Type B pancreatic cell (in vitro differentiated cells): ENCODE results near the gene THAP11. TPM values are rescaled to one million over a fixed set of nuclear protein-coding genes. Genes with fewer than 3 reads are reported as not detected.

ENCODE experiments used
- DNase-seq: peaks from one replicate; pipeline ENCODE4 v3.0.0; 2021; ENCODE audit warnings: mixed read lengths; ENCODE audit not compliant: unreplicated experiment; ENCODE audit errors: extremely low spot score
- H3K27ac Mint-ChIP-seq: 2 replicates; pipeline ENCODE4 v1.8.0; 2021; ENCODE audit warnings: mild to moderate bottlenecking, mixed read lengths
- H3K27me3 Mint-ChIP-seq: 2 replicates; pipeline ENCODE4 v1.8.0; 2021; ENCODE audit warnings: mixed read lengths
- H3K36me3 Mint-ChIP-seq: 2 replicates; pipeline ENCODE4 v1.8.0; 2021; ENCODE audit warnings: mixed read lengths
- H3K4me1 Mint-ChIP-seq: one replicate; pipeline ENCODE4 v1.8.0; 2021; ENCODE audit warnings: mixed read lengths; ENCODE audit not compliant: unreplicated experiment
- H3K4me3 Mint-ChIP-seq: 2 replicates; pipeline ENCODE4 v1.8.0; 2021; ENCODE audit warnings: mild to moderate bottlenecking, mixed read lengths
- H3K9me3 Mint-ChIP-seq: 2 replicates; pipeline ENCODE4 v1.8.0; 2021; ENCODE audit warnings: mixed read lengths
- total RNA-seq: library from RNA; stranded (reverse); gene quantifications from 2 replicates; pipeline ENCODE4 v1.2.1, GENCODE V29; 2021; ENCODE audit warnings: low replicate concordance
- TF ChIP-seq, protein P1 (sequence below): fragments of 200-600 bp; sonication (generic); conservative IDR thresholded peaks from 2 replicates; pipeline ENCODE4 v1.5.0; 2021; ENCODE audit warnings: antibody characterized with exemption, mild to moderate bottlenecking

THAP11 gene
- total RNA-seq, 1 donor from 2014 or later = 35.1 TPM

DNA sequence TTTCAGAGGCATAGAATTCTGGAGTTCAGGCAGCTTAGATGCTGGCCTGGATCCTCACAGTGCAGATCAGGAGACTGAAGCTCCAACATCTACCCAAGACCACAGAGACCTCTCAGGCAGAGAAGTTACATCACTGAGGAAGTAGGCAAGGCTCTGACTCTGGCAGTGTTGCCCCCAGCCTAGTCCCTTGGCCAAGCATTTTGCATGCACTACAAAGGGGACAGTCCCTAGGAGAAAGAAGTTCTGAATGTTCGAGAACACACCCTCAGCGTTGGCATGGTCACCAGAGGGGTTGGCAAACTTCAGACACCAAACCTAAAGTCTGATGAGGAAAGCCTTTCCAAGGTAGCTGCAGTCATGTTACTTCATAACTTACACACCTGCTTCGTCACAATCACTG lies 38.2 kb upstream of the THAP11 start:
- DNase-seq = no peak
- H3K27me3 Mint-ChIP-seq = no peaks in the 10 kb centered on the region
- TF ChIP-seq, protein P1, sequence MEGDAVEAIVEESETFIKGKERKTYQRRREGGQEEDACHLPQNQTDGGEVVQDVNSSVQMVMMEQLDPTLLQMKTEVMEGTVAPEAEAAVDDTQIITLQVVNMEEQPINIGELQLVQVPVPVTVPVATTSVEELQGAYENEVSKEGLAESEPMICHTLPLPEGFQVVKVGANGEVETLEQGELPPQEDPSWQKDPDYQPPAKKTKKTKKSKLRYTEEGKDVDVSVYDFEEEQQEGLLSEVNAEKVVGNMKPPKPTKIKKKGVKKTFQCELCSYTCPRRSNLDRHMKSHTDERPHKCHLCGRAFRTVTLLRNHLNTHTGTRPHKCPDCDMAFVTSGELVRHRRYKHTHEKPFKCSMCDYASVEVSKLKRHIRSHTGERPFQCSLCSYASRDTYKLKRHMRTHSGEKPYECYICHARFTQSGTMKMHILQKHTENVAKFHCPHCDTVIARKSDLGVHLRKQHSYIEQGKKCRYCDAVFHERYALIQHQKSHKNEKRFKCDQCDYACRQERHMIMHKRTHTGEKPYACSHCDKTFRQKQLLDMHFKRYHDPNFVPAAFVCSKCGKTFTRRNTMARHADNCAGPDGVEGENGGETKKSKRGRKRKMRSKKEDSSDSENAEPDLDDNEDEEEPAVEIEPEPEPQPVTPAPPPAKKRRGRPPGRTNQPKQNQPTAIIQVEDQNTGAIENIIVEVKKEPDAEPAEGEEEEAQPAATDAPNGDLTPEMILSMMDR = no peak
- no peak overlapping the region for H3K27ac Mint-ChIP-seq
- H3K4me3 Mint-ChIP-seq = peak overlapping the region; percentile 52
- peaks cover 14% of the 10 kb centered on the region for H3K4me1 Mint-ChIP-seq
- no peaks in the 10 kb centered on the region for H3K9me3 Mint-ChIP-seq
- H3K36me3 Mint-ChIP-seq = peaks cover 12% of the 10 kb centered on the region

DNA sequence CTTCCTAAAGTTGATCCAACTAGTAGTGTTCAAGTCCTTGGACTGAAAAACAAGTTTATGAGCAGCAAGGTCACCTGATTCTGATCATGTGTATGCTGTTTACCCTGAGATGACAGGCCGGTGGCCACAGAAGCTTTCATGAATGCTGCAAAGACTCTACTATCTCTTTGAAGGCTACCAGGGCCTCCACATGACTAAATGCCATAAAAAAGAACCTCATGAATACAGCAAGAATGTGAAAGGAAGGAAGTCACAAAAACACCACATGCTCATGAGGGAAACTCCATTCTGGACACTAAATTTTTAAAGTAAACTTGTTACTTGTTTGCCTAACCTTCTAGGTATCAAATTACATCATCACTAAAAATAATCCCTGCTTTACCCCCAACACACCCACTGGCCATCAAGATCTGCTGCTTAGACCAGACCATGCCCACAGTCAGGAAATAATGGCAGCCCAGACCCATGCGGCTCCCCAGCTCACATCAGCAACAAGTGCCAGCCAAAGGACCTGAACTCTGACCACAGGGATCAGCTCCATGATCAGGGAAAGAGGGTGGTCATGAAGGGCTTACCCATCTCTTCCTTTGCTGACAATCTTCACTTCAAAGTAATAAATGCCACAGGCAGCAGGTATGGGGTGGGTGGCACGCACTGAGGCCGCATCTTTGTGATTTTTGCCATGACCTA lies 37.1 kb upstream of the THAP11 start:
- Mint-ChIP-seq H3K36me3 (peaks cover 9% of the 10 kb centered on the region), H3K27me3 (no peaks in the 10 kb centered on the region), H3K27ac (peak overlapping the region; percentile 77), H3K4me1 (peaks cover 14% of the 10 kb centered on the region), H3K4me3 (peak overlapping the region; percentile 97), H3K9me3 (no peaks in the 10 kb centered on the region)
- no peak for DNase-seq
- TF ChIP-seq, protein P1 = no peak

DNA sequence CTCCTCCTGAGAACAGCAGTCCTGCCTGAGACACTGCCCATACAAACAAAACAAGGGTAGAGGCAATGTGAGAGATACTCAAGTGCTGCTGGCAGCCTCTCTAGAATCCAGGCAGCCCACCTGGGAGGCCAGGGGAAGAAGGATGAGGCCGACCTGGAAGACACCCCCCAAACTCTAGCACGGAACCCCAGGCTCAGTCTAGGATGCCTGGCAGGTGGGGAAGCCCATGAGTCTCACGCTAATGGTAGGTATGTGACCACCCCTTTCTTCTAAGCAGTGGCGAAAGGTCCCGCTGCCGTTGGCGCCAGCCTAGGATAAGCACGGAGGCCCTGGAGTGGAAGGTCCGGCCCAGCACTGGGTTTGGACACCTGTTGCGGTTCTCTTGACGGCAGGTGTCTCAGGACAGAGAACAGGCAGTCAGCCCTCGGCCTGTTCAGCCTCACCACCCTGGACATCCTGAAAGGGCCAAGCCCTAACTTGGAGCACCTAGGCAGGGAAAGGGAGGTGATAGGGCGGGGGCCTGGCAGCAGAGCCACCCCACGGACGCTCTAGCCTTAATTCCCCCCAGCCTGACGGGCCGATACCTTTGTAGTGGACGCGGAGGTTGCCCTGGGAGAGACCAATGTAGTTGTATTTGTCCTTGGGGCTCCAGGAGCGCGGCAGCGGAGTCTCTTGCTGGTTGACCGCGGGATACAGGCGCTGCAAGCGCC lies 36.2 kb upstream of the THAP11 start:
- Mint-ChIP-seq H3K4me3 (peak overlapping the region; percentile 97), H3K27ac (peak overlapping the region; percentile 77), H3K4me1 (peaks cover 9% of the 10 kb centered on the region), H3K9me3 (no peaks in the 10 kb centered on the region), H3K27me3 (no peaks in the 10 kb centered on the region), H3K36me3 (peaks cover 4% of the 10 kb centered on the region)
- DNase-seq = no peak
- TF ChIP-seq, protein P1 = no peak

DNA sequence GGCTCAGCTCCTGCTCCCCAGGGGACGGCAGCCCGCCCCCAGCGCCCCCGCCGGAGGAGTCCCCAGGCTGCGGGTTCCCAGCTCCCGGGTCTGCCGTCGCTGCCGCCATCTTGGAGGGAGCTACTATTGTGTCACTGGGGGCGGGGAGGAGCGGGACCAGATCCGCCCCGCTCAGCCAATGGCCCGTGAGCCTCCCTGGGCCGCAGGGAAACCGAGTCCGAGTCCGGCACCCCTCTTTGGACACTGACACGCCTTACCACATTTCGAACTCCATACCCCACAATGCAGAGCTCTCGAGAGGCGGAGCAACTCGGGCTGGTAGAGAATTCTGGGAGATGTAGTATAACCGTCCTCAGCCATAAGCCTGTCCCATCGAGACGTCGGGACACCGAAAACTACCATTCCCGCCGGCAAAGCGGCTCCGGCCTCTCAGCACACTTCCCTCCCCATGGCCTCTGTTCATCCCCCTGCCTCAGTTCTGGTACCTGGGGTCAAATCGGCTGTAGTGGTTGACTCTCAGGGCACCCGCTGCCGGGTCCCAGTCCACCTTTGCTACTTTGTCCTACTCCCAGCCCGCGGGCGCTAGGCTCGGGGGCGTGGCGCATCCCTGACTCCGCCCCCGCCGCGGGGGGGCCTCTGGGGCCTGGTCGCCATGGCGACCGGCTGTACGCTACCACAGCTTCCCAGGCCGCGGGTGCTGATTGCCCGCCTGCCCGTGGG lies 35.5 kb upstream of the THAP11 start, which contains the start of the genes RANBP10 and TSNAXIP1:
TSS of gene RANBP10 (minus strand) at position 133 of the 720 bp plus-strand sequence. CDS start at position 109, 24 bp downstream.
TSS of gene TSNAXIP1 (plus strand) at position 462 of the 720 bp plus-strand sequence. CDS start 261 bp downstream, outside the sequence.
- no peaks in the 10 kb centered on the region for H3K27me3 Mint-ChIP-seq
- H3K4me3 Mint-ChIP-seq = peak within 1 kb of the TSS; percentile 97
- H3K36me3 Mint-ChIP-seq = peaks cover 4% of the 10 kb centered on the region
- peaks cover 9% of the 10 kb centered on the region for H3K4me1 Mint-ChIP-seq
- H3K27ac Mint-ChIP-seq = peak within 1 kb of the TSS; percentile 94
- H3K9me3 Mint-ChIP-seq = no peaks in the 10 kb centered on the region
- DNase-seq = peak; percentile 96
- TF ChIP-seq, protein P1 = no peak

DNA sequence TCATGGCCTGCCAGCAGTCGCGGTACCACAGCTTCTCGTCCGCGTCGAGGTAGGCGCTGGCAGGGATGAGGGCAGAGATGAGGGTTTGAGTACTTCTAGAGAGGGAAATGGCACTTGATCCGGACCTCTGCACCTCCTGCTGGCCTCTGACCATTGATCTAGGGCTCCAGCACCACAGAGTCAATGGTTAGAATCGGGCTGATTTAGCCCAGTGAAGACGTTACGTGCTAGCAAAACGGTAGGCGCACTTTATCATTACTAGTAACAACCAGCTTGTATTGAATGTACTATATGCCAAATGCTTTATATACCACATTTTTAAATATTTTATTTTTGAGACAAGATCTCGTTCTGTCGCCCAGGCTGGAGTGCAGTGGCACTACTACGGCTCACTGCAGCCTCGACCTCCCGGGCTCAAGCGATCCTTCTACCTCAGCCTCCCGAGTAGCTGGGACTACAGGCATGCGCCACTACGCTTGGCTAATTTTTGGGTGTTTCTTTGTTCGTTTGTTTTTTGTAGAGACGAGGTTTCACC lies 34.9 kb upstream of the THAP11 start:
- no peak for DNase-seq
- no peaks in the 10 kb centered on the region for H3K27me3 Mint-ChIP-seq
- peak overlapping the region; percentile 94 for H3K27ac Mint-ChIP-seq
- H3K36me3 Mint-ChIP-seq = peaks cover 4% of the 10 kb centered on the region
- peak overlapping the region; percentile 97 for H3K4me3 Mint-ChIP-seq
- TF ChIP-seq, protein P1 = peak; percentile 20
- H3K9me3 Mint-ChIP-seq = no peaks in the 10 kb centered on the region
- H3K4me1 Mint-ChIP-seq = peaks cover 9% of the 10 kb centered on the region
